Testis (tissue), 2 donors: Measurements from ENCODE around the gene C8G.

Experiments used
- CTCF ChIP-seq, 3 experiments: fragments of 450-650 bp in 2 of 3; fragments of 200-600 bp in 1 of 3; sonication (generic) in 1 of 3; IDR thresholded peaks; one replicate each; pipeline ENCODE4 v1.5.1; 2016 to 2019; ENCODE audit warnings: antibody characterized with exemption in 3 of 3, mild to moderate bottlenecking in 2 of 3, moderate library complexity in 1 of 3
- POLR2A ChIP-seq: fragments of 450-650 bp; IDR thresholded peaks from one replicate; pipeline ENCODE4 v1.6.1; 2017; ENCODE audit warnings: antibody characterized with exemption, mild to moderate bottlenecking, moderate library complexity

DNA sequence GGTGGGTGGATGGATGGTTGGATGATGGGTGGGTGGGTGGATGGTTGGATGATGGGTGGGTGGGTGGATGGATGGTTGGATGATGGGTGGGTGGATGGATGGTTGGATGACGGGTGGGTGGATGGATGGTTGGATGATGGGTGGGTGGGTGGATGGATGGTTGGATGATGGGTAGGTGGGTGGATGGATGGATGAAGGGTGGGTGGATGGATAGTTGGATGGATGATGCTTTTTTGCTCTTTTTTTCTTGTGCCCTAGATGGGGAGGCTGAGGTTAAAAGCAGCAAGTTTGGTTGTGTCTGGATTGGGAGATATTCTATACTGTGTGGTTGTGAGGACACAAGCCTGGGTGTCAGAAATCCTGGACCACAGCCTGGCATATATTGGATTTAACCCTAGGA, 12.4 kb downstream of the C8G start:
- TF ChIP-seq CTCF (IDR thresholded peaks at IDR 0.05) (no peak), POLR2A (no peak)
